HG03045 (cell line): ENCODE measurements around the gene MIEF2.

Experiments
- ATAC-seq: cut with Tn5 transposase; IDR thresholded peaks from one replicate; pipeline ENCODE4 v1.9.1; 2021; ENCODE audit warnings: mild to moderate bottlenecking, moderate library complexity; ENCODE audit not compliant: unreplicated experiment

The MIEF2 gene

GRCh38 chr17:18254888-18255649 lies 5.4 kb upstream of the MIEF2 start:
- no peak for ATAC-seq

GRCh38 chr17:18256351-18256750 lies 4.1 kb upstream of the MIEF2 start:
- no peak for ATAC-seq

- no peak for ATAC-seq
Measured at GRCh38 chr17:18256776-18257175, 3.7 kb upstream of the MIEF2 start.

- peak; percentile 13 for ATAC-seq
Measured at GRCh38 chr17:18257268-18257981, 3.0 kb upstream of the MIEF2 start.

- peak; percentile 29 for ATAC-seq
Measured at GRCh38 chr17:18257982-18258355, 2.5 kb upstream of the MIEF2 start.

- ATAC-seq: peak; percentile 31
Measured at GRCh38 chr17:18258356-18259038, 2.0 kb upstream of the MIEF2 start, which contains the start of gene FLII. TSS of gene FLII (minus strand) at chr17:18258738. CDS start at chr17:18258690, 48 bp downstream.

DNA sequence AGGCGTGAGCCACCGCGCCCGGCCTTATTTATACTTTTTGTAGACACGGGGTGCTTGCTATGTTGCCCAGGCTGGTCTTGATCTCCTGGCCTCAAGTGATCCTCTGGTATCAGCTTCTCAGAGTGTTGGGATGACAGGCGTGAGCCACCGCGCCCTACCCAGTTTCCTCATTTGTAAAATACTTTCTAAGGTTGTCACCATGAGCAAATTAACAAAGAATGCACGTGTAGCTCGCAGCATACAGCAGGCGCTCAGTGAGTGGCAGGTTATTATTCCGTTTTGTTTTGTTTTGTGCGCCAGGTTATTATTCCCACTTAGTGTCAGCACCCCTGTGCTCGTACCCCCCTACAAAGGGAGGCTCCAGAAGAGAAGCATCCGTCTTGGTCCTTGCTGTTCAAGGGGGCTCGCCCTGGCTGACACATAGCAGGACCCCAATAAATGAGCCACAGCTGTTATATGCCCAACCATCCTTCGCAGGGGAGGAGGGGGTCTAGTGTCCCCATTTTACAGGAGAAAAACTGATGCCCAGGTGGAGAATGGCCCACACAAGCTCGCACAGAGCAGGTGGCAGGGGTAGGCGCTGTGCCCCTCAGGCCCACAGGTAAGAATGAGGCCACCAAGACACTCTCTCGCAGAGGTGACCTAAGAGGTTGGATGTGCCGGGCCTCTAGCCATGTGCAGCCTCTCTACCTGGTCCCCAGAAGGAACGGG lies 686 bp upstream of the MIEF2 start:
- ATAC-seq: no peak

DNA sequence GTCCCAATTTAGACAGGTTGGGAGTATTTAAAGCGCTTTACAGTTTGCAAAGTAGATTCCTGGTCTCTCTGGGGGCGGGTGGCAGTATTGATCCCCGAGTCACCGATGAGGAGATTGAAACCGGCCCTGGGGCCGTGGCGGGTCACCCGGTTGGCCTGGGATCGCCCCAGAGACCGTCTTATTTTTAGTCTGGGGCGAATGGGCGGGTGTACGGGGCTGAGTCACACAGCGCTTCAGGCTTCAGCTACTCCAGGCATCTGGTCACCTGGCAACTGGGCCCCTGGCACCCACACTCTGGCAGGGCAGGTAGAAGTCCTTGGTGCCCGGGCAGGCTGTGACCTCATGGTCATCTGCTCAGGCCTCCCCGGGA lies 669 bp downstream of the MIEF2 start:
- no peak for ATAC-seq

- no peak for ATAC-seq
Measured at GRCh38 chr17:18261659-18262058, 1.2 kb downstream of the MIEF2 start.

GRCh38 chr17:18262111-18262510 lies 1.6 kb downstream of the MIEF2 start:
- ATAC-seq: no peak

DNA sequence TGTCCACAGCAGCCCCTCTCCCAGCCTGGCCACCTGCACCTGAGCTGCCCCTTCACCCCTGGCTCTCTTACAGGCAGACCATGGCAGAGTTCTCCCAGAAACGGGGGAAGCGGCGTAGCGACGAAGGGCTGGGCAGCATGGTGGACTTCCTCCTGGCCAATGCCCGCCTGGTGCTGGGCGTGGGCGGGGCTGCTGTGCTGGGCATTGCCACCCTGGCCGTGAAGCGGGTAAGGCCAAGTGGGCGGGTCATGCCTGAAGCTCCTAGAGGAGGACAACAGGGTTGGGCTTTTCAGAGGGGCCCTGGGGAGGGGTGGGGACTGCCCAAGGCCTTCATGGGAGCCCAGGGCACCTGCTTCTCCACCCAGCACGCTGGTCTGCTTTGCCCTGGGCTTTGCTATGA lies 2.2 kb downstream of the MIEF2 start:
- no peak for ATAC-seq

DNA sequence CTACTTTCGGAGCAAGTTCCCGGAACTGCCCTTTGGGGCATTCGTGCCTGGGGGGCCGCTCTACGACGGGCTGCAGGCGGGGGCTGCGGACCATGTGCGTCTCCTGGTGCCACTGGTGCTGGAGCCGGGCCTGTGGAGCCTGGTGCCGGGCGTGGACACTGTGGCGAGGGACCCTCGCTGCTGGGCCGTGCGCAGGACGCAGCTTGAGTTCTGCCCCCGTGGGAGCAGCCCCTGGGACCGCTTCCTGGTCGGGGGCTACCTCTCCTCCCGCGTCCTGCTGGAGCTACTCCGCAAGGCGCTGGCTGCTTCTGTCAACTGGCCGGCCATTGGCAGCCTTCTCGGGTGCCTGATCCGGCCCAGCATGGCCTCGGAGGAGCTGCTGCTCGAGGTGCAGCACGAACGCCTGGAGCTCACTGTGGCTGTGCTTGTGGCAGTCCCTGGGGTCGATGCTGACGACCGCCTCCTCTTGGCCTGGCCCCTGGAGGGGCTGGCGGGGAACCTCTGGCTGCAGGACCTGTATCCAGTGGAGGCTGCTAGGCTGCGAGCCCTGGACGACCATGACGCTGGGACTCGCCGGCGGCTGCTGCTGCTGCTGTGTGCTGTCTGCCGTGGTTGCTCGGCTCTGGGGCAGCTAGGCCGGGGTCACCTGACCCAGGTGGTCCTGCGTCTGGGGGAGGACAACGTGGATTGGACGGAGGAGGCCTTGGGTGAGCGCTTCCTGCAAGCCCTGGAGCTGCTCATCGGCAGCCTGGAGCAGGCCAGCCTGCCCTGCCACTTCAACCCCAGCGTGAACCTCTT lies 3.6 kb downstream of the MIEF2 start:
- no peak for ATAC-seq

GRCh38 chr17:18267366-18267765 lies 6.9 kb downstream of the MIEF2 start:
- no peak for ATAC-seq

DNA sequence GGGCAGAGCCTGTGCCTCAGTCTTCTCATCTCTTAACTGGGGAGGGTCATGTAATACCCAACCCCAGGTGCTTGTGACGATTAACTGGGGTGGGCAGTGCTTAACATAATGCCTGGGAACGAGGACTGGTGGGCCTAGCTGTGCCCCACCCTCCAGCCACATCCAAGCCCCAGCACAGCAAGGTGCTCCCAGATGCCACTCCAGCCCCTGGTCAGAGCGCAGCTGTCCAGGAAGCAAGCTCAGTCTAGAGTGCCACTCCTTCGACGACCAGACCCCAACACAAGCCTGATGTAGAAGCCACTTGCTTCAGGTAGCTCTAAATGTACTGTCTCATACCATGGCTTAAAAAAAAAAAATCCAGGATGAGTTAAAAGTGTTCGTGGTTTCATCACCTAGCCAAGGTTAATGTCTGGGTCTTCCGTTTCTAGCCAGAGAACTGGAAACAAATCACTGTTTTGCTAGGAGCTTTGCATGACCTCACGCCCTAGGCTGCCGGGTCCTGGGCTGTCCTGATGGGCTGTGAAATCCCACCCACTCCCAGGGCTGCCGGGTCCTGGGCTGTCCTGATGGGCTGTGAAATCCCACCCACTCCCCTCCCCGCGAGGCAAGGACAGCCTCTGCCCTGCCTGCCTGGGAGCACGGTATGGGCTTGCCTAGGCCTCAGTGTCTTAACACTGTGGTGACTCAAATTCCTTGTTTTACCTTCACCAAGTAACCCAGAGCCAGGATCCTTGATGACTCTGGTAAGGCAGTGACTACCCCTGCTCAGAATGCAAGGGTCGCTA lies 7.7 kb downstream of the MIEF2 start:
- no peak for ATAC-seq

GRCh38 chr17:18270046-18270931 lies 9.8 kb downstream of the MIEF2 start:
- ATAC-seq: no peak

- no peak for ATAC-seq
Measured at GRCh38 chr17:18277076-18277475, 16.6 kb downstream of the MIEF2 start.

DNA sequence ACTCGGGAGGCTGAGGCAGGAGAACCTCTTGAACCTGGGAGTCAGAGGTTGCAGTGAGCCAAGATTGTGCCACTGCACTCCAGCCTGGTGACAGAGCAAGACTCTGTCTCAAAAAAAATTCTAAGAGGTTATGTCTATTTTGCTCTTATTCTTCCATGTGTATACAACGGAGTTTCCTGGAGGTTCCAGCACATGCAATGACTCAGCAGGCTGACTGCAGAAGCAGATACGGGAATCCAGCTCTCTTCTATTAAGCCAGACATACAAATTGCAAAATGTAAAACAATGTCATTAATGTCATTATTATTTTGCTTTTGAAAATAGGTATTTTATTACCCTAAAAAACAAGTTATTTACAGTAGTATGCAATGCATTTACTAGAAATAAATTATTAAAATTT lies 18.4 kb downstream of the MIEF2 start:
- ATAC-seq: no peak

- no peak for ATAC-seq
Measured at GRCh38 chr17:18280249-18280648, 19.8 kb downstream of the MIEF2 start.
